RWPE2 (cell line): Measurements from ENCODE around the gene MYMK.

Experiments used
- ATAC-seq: fragments of 200-7000 bp; cut with Tn5 transposase; 3 replicates; pipeline ENCODE4 v1.9.1; 2021; ENCODE audit warnings: low read depth
- DNase-seq: peaks from one replicate; pipeline ENCODE4 v3.0.0-alpha.2; 2020; ENCODE audit warnings: low spot score
- H3K27ac ChIP-seq: fragments of 450-650 bp; 2 replicates; pipeline ENCODE4 v1.5.1; 2017; ENCODE audit warnings: mild to moderate bottlenecking; ENCODE audit not compliant: poor library complexity, severe bottlenecking
- H3K27me3 ChIP-seq: fragments of 250-450 bp; sonication (Bioruptor Pico); 2 replicates; pipeline ENCODE4 v1.5.1; 2021; ENCODE audit warnings: mild to moderate bottlenecking, moderate library complexity; ENCODE audit not compliant: insufficient read depth, poor library complexity, severe bottlenecking
- H3K36me3 ChIP-seq: fragments of 250-450 bp; sonication (Bioruptor Pico); 2 replicates; pipeline ENCODE4 v1.5.1; 2020; ENCODE audit warnings: low read depth, mild to moderate bottlenecking, moderate library complexity
- H3K4me1 ChIP-seq: fragments of 250-450 bp; sonication (Bioruptor Pico); 2 replicates; pipeline ENCODE4 v1.5.1; 2021; ENCODE audit warnings: mild to moderate bottlenecking, moderate library complexity; ENCODE audit not compliant: insufficient read depth, poor library complexity, severe bottlenecking
- H3K4me3 ChIP-seq: fragments of 250-450 bp; sonication (Bioruptor Pico); 2 replicates; pipeline ENCODE4 v1.5.1; 2021; ENCODE audit warnings: mild to moderate bottlenecking, moderate library complexity; ENCODE audit not compliant: severe bottlenecking
- H3K9me3 ChIP-seq: fragments of 250-450 bp; sonication (Bioruptor Pico); 2 replicates; pipeline ENCODE4 v1.5.1; 2021; ENCODE audit warnings: mild to moderate bottlenecking, moderate library complexity; ENCODE audit not compliant: severe bottlenecking
- CTCF ChIP-seq: fragments of 450-650 bp; IDR thresholded peaks from one replicate; pipeline ENCODE4 v1.5.1; 2017; ENCODE audit warnings: mild to moderate bottlenecking, moderate library complexity; ENCODE audit not compliant: poor library complexity, severe bottlenecking

Gene MYMK

GRCh38 chr9:133499132-133499891 lies 25.4 kb downstream of the MYMK start:
- Histone ChIP-seq H3K27me3 (no peaks in the 10 kb centered on the region), H3K4me3 (no peak overlapping the region), H3K27ac (no peak overlapping the region), H3K9me3 (peaks cover 8% of the 10 kb centered on the region), H3K36me3 (no peaks in the 10 kb centered on the region), H3K4me1 (no peaks in the 10 kb centered on the region)
- no peak for TF ChIP-seq CTCF
- ATAC-seq (no peak), DNase-seq (no peak)

- no peak for TF ChIP-seq CTCF
- H3K9me3 ChIP-seq: peaks cover 4% of the 10 kb centered on the region
- DNase-seq (no peak), ATAC-seq (no peak)
- no peaks in the 10 kb centered on the region for H3K4me1 ChIP-seq
- no peaks in the 10 kb centered on the region for H3K36me3 ChIP-seq
- H3K4me3 ChIP-seq: no peak overlapping the region
- H3K27ac ChIP-seq: no peak overlapping the region
- no peaks in the 10 kb centered on the region for H3K27me3 ChIP-seq
Observed at GRCh38 chr9:133496861-133497842, 27.6 kb downstream of the MYMK start.

- no peak for TF ChIP-seq CTCF
- H3K36me3 ChIP-seq: no peaks in the 10 kb centered on the region
- H3K27ac ChIP-seq: no peak overlapping the region
- H3K4me1 ChIP-seq: no peaks in the 10 kb centered on the region
- H3K4me3 ChIP-seq: no peak overlapping the region
- no peak for ATAC-seq
- H3K9me3 ChIP-seq: no peaks in the 10 kb centered on the region
- no peaks in the 10 kb centered on the region for H3K27me3 ChIP-seq
- no peak for DNase-seq
Observed at GRCh38 chr9:133495327-133496293, 29.1 kb downstream of the MYMK start.

- no peaks in the 10 kb centered on the region for H3K9me3 ChIP-seq
- TF ChIP-seq CTCF: no peak
- H3K27ac ChIP-seq: no peak overlapping the region
- H3K27me3 ChIP-seq: no peaks in the 10 kb centered on the region
- H3K4me1 ChIP-seq: no peaks in the 10 kb centered on the region
- DNase-seq (no peak), ATAC-seq (no peak)
- H3K4me3 ChIP-seq: no peak overlapping the region
- H3K36me3 ChIP-seq: no peaks in the 10 kb centered on the region
Observed at GRCh38 chr9:133494636-133495326, 30.0 kb downstream of the MYMK start.
